ENCODE data around the gene USH1C.

USH1C gene

DNA sequence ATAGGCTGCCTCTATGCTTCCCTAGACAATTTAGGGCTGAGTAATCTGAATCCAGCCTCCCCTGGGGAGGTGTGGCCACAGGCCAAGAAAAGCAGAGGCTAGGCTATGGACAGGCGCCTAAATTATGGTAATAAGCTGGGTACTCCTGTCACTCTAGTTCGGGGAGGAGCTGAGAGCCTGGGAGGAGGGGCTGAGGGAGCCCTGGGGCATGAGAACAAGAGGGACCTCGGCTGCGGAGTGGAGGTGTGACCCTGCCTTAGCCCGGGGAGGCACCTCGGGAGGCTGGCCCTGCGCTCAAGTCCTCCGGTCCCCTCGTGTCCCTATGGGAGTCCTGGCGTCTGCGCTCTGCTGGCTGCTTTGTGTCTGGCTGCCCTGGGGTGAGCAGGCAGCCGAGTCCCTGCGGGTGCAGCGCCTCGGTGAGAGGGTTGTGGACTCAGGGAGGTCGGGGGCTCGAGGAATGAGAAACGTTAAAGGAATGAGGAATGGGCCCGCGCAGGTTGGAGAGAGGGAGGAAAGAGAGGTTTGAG lies 2.9 kb upstream of the USH1C start, which contains the start of gene OTOG:
OTOG (plus strand) TSS at position 209 of the 527 bp plus-strand sequence; CDS start at position 323, 114 bp downstream.
- no peak for DNase-seq (ENCODE audit: low read depth)

DNA sequence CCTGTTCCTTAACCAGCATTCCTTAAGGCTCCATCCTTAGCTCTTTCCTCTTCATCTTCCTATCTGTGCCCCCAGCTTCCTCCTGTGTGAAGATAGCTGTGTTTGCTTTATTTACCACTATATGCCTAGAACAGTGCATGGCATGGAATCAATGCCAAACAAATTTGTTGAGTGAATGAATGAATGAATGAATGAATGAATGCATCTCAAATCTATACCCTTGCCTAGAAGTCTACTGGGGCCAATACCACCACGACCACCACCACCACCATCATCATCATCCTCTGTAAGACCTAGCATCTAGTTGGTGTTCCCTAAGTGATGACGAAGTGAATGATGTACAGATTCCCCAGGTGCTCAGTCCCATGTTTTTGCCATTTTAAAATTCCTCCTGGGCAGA lies 2.0 kb upstream of the USH1C start:
- DNase-seq (ENCODE audit: low read depth), result no peak

DNA sequence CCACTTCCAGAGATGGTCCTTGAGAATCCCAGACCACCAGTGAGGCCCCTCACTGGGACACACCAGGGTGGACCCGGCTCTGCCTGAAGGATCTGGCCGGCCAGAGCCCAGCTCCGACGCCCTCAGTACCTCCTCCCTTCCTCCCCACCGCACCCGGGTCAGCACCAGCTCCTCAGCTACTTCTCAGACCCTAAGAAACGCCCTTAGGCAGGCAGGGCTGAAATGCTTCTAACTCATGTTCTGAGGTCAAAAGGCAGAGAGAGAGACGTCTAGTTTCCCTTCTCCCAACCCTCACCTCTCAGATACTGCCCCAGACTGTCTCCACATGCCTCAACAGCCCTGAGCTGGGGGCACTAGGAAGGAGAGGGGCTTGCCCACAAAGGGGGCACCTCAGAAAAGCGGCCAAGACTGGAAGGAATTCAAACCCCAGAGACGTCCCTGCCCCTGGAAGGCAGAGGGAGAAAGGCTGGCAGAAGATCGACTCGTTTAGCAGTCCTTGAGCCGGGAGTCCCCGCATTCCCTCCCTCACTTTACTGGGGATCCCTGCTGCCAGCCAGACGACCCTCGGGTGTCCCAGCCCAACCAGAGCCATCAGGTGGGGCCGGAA lies 539 bp downstream of the USH1C start:
- DNase-seq (ENCODE audit: low read depth), result no peak

DNA sequence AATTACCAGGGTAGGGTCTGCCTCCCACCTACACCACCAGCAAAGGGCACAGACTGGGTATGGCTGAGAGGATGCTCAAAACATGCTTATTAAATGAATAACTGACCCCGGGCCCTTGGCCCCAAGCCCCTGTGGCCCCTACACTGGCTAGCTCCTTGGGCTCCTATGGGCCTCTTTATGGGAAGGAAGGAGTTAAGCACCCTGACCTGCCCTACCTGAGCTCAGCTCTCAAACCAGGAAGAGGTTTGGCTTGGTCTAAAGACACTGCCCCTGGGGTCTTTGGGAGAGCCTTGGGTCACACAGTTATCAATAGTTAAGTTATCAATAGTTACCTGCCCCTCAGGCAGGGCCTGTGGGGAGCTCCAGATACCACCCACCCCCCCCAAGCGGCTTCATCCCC lies 1.2 kb downstream of the USH1C start:
- no peak for DNase-seq (ENCODE audit: low read depth)

DNA sequence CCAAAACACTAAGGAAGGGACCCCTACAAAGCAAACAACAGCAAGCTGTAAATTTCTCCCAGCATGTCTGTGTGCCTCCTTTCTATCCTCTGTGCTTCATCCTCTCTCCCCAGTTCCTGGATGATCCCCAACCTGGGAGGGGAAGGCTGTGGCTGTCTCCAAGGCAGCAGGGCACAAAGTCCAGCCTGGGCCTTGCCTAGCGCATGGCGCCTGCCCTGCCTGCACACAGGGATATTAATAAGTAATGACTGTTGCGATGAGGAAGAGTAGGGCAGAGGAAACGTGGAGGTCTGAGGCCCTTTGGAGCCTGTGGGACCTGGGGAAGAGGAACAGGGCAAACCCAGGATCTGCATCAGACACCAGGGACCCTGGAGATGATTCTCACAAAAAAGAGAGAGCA lies 2.0 kb downstream of the USH1C start:
- no peak for DNase-seq (ENCODE audit: low read depth)

DNA sequence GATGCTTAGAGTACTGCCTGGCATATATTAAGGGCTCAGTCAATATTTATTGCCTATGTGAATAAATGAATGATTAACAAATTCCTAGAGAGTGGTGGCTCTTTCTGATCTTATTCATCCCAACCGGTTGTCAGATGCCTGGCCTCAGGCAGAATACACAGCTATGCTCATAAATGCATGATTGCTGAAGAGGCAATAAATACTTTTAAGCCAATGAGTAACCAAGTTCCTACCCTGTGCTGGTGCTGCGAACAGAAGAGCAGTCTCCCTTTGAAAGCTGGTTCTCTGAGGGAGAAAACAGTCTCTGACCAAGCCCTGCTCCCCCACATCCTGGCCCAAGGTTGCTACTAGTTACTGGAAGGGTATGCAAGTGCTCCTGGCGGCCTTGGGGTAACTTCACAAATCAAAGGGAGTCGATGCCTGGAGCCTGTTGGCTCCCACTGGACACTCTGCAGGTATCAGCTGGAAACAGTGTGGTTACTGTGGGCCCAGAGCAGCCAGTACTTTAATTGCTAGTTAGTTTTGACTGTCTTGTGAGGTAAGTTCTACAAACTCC lies 2.8 kb downstream of the USH1C start:
- no peak for DNase-seq (ENCODE audit: low read depth)

DNA sequence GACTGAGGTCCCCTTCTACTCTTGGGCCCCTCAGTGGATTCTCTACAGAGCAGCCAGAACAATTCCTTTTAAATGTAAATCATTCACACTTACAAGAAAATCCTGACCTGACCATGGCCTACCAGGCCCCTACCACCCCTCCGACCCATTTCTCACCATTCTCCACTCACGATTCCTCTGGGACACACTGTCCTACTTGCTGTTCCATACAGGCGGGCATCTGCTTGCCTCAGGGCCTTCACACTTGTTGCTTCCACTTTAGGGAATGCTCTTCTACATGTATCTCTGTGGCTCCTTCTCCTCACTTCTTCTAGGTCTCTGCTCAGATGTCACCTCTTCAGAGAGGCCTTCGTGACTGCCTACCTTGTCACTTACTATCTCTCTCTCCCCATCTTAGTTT lies 3.4 kb downstream of the USH1C start:
- DNase-seq (ENCODE audit: low read depth), result no peak

DNA sequence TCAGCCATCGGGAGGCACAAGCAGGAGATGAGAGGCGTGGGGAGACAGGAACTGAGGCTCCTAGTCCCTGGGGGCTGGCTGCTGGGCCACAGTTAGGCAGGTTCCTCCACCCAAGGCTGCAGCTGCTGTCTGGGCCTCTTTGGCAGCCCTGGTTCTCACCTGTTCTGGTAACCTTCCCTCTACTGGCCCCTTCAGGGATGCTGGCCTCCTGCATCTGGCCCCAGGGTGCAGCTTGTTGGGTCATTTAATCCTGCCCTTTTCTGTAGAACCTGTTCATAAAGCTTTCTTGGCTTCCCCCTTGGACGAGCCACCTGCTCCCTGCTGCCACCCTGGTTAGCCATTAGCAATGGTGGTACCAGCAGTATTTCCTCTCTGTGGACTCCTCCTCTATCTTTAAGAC lies 5.5 kb downstream of the USH1C start:
- DNase-seq (ENCODE audit: low read depth), result no peak

DNA sequence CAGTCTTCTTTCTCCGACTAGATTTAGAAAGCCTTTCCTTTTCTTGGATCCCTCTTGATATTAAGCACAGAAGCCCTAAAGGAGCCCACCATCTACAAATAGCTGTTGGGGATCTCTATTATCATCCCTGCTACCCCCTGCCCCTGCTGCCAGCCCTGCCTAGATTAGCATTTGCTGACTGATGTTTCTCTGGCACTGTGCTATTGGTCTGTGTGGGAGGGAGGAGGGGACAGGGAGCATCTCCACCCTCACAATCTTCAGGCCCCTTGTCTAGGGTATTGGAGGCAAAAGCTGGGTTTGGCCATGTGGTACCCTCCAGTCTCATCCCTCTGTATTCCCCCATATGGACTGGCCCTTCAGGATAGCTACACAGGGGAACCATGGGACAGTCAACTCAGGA lies 6.2 kb downstream of the USH1C start:
- no peak for DNase-seq (ENCODE audit: low read depth)

DNA sequence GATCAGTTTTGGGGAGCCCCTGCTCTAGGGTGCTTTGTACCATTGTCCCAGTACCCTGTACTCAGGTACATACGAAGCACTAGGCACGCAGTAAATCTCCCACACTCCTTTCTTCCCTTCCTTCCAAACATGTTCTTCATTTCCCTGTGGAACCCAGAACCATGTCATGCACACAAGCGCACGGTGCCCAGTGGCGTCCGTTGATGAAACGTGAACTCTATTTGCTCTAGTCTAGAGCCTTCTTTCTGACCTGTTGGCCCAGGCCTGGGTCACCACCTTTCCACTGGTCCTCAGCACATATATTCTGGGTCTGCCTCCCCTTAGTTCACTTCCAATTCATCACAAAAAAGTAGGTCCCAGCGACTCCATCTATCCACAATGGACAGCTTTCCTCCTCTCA lies 7.0 kb downstream of the USH1C start:
- no peak for DNase-seq (ENCODE audit: low read depth)

DNA sequence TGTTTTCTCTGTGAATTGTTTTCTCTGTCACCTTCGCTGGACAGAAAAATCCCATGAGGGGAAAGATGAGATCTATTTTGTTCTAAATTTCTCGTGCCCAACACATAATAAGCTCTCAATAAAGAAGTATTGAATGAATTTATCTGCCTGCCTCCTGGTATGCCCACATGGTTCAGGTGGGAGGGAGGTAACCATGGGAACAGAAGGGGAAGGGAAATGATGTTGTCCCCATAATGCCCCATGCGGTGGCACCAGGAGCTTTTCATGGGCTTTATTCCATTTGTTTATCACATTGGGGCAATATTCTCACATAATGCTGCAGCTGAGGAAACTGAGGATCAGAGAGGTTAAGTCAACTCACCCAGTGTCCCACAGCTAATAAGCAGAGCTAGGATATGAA lies 8.7 kb downstream of the USH1C start:
- no peak for DNase-seq (ENCODE audit: low read depth)

DNA sequence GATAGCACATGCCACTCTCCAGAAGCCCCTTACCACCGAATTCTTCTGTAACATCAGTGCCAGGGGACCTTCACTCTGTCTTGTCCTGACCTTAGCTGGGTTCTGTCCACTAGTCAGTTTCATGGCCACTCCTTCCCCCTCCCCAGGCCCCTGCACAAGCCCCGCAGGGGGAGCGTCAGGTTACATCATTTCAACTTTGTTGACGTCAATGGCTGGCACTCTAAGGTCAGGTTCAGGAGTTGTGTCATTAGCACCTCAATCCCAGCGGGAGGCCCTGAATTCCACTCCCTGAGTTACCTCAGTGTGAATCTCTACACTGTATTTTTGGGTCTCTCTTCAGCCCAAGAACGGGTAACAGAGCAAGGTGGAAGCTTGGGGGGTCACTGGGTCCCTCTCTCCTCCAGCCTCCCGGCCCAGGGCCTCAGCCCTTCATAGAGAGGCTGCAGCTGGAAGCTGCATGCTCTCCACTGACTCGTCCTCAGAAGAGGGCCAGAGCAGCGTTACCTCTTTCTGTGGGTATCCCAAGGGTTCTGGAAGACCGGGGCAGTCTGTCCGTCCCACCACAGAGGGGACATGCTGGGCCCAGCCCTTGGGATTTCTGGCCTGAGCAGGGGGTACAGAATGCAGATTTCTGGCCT lies 10.3 kb downstream of the USH1C start:
- no peak for DNase-seq (ENCODE audit: low read depth)

DNA sequence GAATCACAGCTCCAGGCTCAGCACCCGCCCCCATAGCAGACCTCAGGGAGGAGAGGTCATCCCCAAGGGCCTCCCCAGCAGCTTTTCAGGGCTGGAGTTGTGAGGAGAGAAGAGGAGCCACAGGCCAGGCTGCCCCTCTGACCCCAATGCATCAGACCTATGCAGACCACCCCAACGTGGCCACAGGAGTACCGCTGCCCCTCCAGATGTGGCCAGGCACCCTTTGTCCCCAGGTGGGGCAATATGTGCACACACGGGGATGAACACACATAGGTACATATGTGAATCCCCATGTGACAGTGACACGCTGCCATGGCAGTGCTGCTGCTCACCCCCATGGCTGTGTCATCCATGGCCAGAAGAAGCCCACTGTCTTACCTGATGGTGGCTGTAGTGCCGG lies 10.9 kb downstream of the USH1C start:
- no peak for DNase-seq (ENCODE audit: low read depth)

DNA sequence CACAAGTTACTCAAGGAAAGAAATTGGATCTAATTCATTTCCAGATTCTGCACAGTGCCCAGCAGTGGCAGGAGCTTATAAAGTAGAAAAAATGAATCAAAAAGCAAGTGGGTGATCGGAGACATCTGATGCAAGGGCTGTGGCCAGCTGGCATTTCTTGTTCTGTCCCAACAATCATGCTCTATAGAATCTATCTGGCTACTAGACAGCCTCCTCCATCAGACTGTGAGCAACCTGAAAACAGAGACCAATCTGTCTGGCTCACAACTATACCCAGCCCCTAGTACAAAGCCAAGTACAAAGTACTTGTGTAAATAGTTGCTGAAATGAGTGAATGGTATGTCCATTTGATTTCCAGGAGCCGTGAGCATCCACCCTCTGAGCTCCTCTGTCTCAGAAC lies 11.4 kb downstream of the USH1C start:
- DNase-seq (ENCODE audit: low read depth), result no peak

DNA sequence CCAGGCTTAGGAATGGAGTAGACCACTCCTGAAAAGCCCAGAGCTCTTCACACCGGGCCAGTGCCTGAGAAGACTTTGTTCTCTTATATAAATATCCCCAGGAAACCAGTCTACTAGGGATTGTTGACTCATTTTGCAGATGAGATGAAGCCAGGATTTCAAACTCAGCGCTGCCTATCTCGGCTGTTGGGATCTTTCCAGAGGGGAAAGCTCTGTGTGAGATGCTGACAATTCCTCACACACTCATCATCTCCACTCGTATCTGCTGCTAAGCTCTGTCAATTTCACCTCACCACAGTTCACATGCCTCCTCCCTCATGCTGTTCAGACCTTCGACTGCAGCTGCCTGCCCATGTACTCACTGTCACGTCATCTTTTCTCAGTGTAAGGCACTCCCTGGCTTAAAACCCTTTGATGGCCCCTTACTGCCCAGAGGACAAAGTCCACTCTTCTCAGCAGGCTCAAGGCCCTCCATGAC lies 12.5 kb downstream of the USH1C start:
- DNase-seq (ENCODE audit: low read depth), result no peak

DNA sequence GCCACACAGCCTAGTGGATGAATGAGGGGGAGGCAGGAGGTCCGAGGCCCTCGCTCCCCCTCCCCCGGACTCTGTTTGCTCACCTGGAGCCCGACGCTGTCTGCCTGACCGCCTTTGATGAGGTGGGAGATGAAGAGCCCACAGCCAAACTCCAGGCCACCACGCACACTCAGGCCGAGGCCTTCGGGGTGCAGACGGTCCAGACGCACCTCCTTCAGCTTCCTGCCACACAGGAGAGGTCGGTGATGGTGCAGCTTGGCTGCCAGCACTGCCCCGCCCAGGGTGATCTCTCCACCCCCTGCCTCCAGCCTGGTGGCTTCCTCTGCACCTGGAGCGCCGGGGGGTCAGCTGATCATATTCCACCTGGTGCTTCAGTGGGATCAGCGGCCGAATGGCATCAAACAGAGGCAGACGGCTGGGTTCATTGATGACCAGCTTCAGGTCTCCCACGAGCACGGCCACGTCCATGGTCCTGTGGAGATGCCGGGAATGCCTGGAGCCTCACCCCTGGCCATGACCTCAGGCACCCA lies 13.1 kb downstream of the USH1C start:
- no peak for DNase-seq (ENCODE audit: low read depth)

DNA sequence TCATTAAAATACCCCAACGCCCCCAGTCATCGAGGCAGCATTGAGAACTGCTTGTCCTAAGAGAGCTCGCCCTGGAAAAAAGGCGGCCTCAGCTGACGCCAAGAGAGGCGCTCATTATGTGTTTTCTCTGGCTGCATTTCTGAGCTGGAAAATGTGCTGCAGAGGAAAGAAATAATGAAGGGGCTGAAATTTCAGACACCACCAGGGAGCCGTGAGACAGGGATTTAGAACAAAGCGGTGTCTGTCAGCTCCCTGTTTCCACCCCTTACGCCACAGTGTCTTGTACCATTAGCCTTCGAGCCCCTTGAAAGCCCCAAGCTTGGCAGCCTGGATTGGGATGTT lies 14.4 kb downstream of the USH1C start:
- no peak for DNase-seq (ENCODE audit: low read depth)

DNA sequence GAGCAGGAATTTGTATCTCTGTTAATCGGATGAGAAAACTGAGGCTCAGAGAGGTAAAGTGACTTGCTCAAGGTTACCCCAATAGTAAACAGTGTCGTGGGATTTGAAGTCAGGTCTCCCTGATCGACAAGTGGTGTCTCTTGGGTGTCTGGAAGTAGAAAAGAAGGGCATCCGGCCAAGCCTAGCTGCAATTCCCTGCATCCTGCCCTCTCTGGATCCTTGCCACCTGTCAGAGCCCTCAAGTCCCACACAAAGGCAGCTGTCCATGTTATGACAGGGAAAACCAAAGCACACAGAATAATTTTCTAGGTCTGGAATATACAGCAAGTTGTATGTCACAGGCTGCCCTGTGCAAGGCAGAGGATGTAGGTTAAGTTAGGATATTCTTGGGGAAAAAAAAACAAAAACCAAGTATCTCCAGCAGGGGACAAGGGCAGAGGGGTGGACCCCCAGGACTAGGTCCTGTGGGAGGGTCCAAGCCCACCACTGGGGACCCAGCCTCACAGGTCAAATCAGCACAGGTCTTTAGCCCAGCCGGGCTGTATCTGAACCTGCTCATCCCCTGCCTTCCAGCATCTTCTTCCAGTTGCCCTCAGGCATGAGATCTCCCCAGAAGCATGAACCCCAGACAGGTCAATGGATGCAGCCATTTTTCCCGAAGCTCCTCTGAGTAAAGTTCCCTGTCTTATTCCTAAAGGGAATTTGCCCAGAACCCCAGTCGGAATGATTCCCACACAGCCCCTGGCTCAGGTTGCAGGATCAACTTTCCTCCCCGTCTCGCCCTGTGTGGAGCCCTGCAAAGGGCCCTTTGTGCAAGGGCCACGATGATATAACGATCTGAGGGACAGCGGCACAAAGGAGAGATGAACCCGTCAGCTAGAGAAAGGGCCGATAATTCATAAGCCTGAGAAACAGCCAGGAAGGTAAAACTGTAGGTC lies 15.0 kb downstream of the USH1C start:
- DNase-seq (ENCODE audit: low read depth), result no peak

DNA sequence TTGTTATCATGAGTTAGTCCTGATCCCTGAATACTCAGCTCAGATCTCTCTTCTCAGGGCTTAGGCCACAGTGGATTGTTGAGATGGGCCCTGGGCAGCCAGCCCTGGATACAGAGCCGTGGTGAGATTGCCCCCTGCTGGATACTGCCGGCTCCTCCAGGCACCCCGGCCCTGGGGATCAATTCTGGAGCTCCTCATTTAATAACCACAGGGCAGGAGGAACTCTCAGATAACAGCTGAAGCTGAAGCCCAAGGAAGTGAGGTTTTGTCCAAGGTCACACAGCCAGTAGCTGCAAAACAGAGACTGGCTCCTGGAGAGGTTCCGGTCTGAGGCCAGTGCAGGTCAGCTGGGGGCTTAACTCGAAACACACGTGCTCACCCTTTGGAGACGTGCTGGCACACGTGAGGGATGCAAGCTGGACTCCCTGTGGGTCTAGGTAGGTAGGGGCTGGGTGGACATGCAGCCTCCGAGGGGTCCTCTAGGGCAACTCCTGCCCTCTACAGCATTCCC lies 16.0 kb downstream of the USH1C start:
- DNase-seq (ENCODE audit: low read depth), result peak; percentile 4

DNA sequence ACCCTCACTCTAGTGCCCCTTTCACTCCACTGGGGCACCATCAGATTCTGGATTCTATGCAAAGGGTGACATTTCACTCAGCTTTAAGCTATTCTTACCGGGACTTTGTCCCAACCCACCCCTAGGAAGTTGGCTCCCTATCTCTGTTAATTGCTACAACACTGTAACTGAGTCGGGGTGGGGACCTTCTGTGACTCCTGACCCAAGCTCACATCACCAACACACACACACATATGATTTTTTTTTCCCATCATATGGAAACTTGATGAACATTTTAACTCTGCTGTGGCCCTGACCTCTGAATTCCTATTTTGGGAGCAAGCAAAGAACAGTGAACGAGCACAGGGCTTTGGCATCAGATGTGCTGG lies 16.6 kb downstream of the USH1C start:
- DNase-seq (ENCODE audit: low read depth), result no peak

DNA sequence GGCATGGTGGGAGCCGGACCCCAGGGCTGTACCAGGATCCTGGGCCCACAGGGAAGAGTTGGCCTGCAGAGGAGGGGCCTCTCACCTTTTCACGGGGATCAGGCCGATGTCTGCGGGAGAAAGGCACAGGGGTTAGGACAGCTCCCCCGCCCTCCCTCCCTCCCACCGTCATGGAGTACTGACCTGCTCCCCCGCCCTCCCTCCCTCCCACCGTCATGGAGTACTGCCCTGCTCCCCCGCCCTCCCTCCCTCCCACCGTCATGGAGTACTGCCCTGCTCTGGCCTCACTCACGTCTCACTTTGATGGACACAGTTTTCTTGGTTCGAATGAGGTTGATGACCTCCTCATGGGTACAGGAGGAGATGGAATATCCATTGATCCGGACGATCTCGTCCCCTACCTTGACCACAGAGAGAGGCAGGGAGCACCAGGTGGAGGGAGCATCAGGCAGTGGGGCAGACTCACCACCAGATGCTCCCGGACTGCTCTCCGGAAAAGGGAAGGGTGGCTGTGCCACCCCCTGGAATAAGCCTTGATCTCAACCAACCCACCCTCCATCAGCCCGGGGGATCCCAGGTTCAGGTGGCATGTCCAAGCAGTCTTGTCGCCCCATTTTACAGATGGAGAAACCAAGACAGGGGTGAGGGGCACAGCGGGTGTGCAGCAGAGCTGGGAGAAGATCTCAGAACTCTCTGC lies 17.1 kb downstream of the USH1C start:
- no peak for DNase-seq (ENCODE audit: low read depth)
